CD4-positive, alpha-beta T cell treated with Interleukin-17A for 1 hour (primary cell): ENCODE measurements around the gene AFP.

Experiments used
- DNase-seq: peaks from one replicate; pipeline ENCODE4 v3.0.0-alpha.2; 2020

AFP gene

GRCh38 chr4:73439445-73439844, 3.4 kb downstream of the AFP start:
- no peak for DNase-seq

- DNase-seq, result no peak
These were observed 4.0 kb downstream of the AFP start for GRCh38 chr4:73439991-73440390.

GRCh38 chr4:73440653-73441052, 4.6 kb downstream of the AFP start:
- DNase-seq, result no peak

- DNase-seq, result no peak
These were observed 6.3 kb downstream of the AFP start for GRCh38 chr4:73442275-73442674.

GRCh38 chr4:73443224-73443623, 7.2 kb downstream of the AFP start:
- no peak for DNase-seq

- no peak for DNase-seq
These were observed 9.6 kb downstream of the AFP start for GRCh38 chr4:73445383-73446335.

GRCh38 chr4:73446336-73446938, 10.4 kb downstream of the AFP start:
- DNase-seq, result peak; percentile 35

GRCh38 chr4:73447671-73448070, 11.7 kb downstream of the AFP start:
- no peak for DNase-seq

GRCh38 chr4:73448448-73449203, 12.6 kb downstream of the AFP start:
- DNase-seq, result no peak

- DNase-seq, result no peak
These were observed 14.5 kb downstream of the AFP start for GRCh38 chr4:73450398-73451004.

GRCh38 chr4:73451404-73451803, 15.4 kb downstream of the AFP start:
- DNase-seq, result no peak

- DNase-seq, result no peak
These were observed 16.1 kb downstream of the AFP start for GRCh38 chr4:73451981-73452747.

GRCh38 chr4:73452953-73453700, 17.1 kb downstream of the AFP start:
- no peak for DNase-seq

- no peak for DNase-seq
These were observed 17.6 kb downstream of the AFP start for GRCh38 chr4:73453701-73454005.

- no peak for DNase-seq
These were observed 18.9 kb downstream of the AFP start for GRCh38 chr4:73454920-73455319.

GRCh38 chr4:73456177-73457022, 20.4 kb downstream of the AFP start:
- no peak for DNase-seq

GRCh38 chr4:73458184-73459047, 22.4 kb downstream of the AFP start:
- DNase-seq, result no peak

- DNase-seq, result no peak
These were observed 23.0 kb downstream of the AFP start for GRCh38 chr4:73459048-73459421.

- DNase-seq, result no peak
These were observed 25.0 kb downstream of the AFP start for GRCh38 chr4:73460913-73461522.
